H1 (cell line): ENCODE results near the gene GRP. TPM values are rescaled to one million over a fixed set of nuclear protein-coding genes. Genes with fewer than 3 reads are reported as not detected.

Experiments used
- CTCF ChIA-PET: fragments of 300-600 bp; sonication (Branson Sonifier 250); formaldehyde crosslinking; loops from one replicate; lab custom pipeline; 2021; ENCODE audit not compliant: partially characterized antibody; lab: Charles Lee
- POLR2A ChIA-PET: fragments of 300-600 bp; sonication (Branson Sonifier 250); formaldehyde crosslinking; loops from one replicate; lab custom pipeline; 2021; ENCODE audit warnings: inconsistent platforms; ENCODE audit not compliant: partially characterized antibody; lab: Charles Lee
- DNase-seq, 2 experiments: peaks; one replicate each; pipeline versions ENCODE4 v3.0.0 to v3.0.0-alpha.2; 2010 to 2022; ENCODE audit warnings: low spot score in 2 of 2, low read depth in 1 of 2, mixed read lengths in 1 of 2
- FAIRE-seq: peaks from 2 replicates; lab custom pipeline; 2011; peaks lifted over from hg19 to GRCh38; lab: Jason Lieb, UNC
- H2AFZ ChIP-seq: 2 replicates; pipeline ENCODE4 v1.8.1; 2012; ENCODE audit warnings: low read length, inconsistent platforms
- H2AK5ac ChIP-seq: 2 replicates; pipeline ENCODE4 v1.6.1; 2013; ENCODE audit warnings: low read depth, low read length
- H2BK120ac ChIP-seq: replicated peaks from 2 replicates; pipeline ENCODE3; 2013; ENCODE audit warnings: low read depth, low read length, inconsistent platforms
- H2BK12ac ChIP-seq: 2 replicates; pipeline ENCODE4 v1.6.1; 2013; ENCODE audit warnings: low read depth, low read length
- H2BK15ac ChIP-seq: 2 replicates; pipeline ENCODE4 v1.6.1; 2013; ENCODE audit warnings: low read length
- H2BK20ac ChIP-seq: 2 replicates; pipeline ENCODE4 v1.6.1; 2013; ENCODE audit warnings: low read length
- H2BK5ac ChIP-seq: 2 replicates; pipeline ENCODE4 v1.6.1; 2013; ENCODE audit warnings: low read depth, low read length
- H3K14ac ChIP-seq: 2 replicates; pipeline ENCODE4 v1.6.1; 2013; ENCODE audit warnings: inconsistent platforms; ENCODE audit not compliant: insufficient read length
- H3K18ac ChIP-seq: 2 replicates; pipeline ENCODE4 v1.6.1; 2013; ENCODE audit warnings: low read length; ENCODE audit errors: extremely low read depth
- H3K23ac ChIP-seq: 2 replicates; pipeline ENCODE4 v1.6.1; 2013; ENCODE audit warnings: inconsistent platforms; ENCODE audit not compliant: insufficient read length
- H3K23me2 ChIP-seq: 2 replicates; pipeline ENCODE4 v1.6.1; 2013; ENCODE audit warnings: low read depth, low read length
- H3K27ac ChIP-seq: 2 replicates; pipeline ENCODE4 v1.6.1; 2011; ENCODE audit warnings: low read depth, low read length, inconsistent platforms
- H3K27me3 ChIP-seq, 4 experiments: replicated peaks in 1 of 4; 1 replicate in 1 of 4; 2 replicates in 3 of 4; pipeline versions ENCODE4 v1.6.1 to v1.8.1; 2011 to 2013; ENCODE audit warnings: low read length in 3 of 4, mild to moderate bottlenecking in 3 of 4, inconsistent platforms in 2 of 4, mixed read lengths in 2 of 4, moderate library complexity in 1 of 4; ENCODE audit not compliant: control insufficient read depth in 3 of 4, insufficient read depth in 3 of 4; ENCODE audit errors: extremely low read depth in 1 of 4
- H3K36me3 ChIP-seq, 4 experiments: 2 replicates each; pipeline versions ENCODE4 v1.6.1 to v1.8.1; 2011 to 2013; ENCODE audit warnings: mild to moderate bottlenecking in 4 of 4, low read length in 3 of 4, moderate library complexity in 2 of 4, control low read depth in 1 of 4, inconsistent platforms in 1 of 4; ENCODE audit not compliant: insufficient read depth in 4 of 4, control insufficient read depth in 2 of 4
- H3K4ac ChIP-seq: replicated peaks from 2 replicates; pipeline ENCODE3; 2013; ENCODE audit warnings: low read length, low read depth, mixed read lengths, inconsistent platforms; ENCODE audit not compliant: insufficient read length
- H3K4me1 ChIP-seq, 4 experiments: replicated peaks in 1 of 4; 1 replicate in 1 of 4; 2 replicates in 3 of 4; pipeline versions ENCODE4 v1.6.1 to v1.8.1; 2011 to 2013; ENCODE audit warnings: low read length in 3 of 4, inconsistent platforms in 2 of 4, mixed read lengths in 1 of 4; ENCODE audit not compliant: insufficient read depth in 4 of 4, control insufficient read depth in 3 of 4
- H3K4me2 ChIP-seq, 2 experiments: 2 replicates each; pipeline versions ENCODE4 v1.6.1 to v1.8.1; 2011 to 2013; ENCODE audit warnings: low read depth in 2 of 2, low read length in 2 of 2, control low read depth in 1 of 2, inconsistent platforms in 1 of 2, mild to moderate bottlenecking in 1 of 2; ENCODE audit not compliant: insufficient read depth in 1 of 2
- H3K4me3 ChIP-seq, 4 experiments: fragments of 200-600, 300-600 bp in 1 of 4; sonication (generic), shearing (Covaris generic), sonication (Bioruptor Twin) in 1 of 4; 2 replicates each; pipeline versions ENCODE4 v1.5.1 to v1.8.1; 2011 to 2016; ENCODE audit warnings: low read length in 4 of 4, low read depth in 3 of 4, control low read depth in 2 of 4, inconsistent platforms in 2 of 4, mild to moderate bottlenecking in 2 of 4, mixed read lengths in 1 of 4, moderate library complexity in 1 of 4; ENCODE audit not compliant: insufficient read depth in 2 of 4; ENCODE audit errors: extremely low read depth in 1 of 4
- H3K56ac ChIP-seq: replicated peaks from 2 replicates; pipeline ENCODE3; 2013; ENCODE audit warnings: low read depth, mild to moderate bottlenecking, mixed read lengths, low read length, inconsistent platforms; ENCODE audit not compliant: insufficient read length
- H3K79me1 ChIP-seq: 2 replicates; pipeline ENCODE4 v1.6.1; 2013; ENCODE audit warnings: low read depth, low read length, control low read depth
- H3K79me2 ChIP-seq, 2 experiments: 2 replicates each; pipeline versions ENCODE4 v1.6.1 to v1.8.1; 2012 to 2013; ENCODE audit warnings: low read length in 2 of 2, mild to moderate bottlenecking in 2 of 2, inconsistent platforms in 1 of 2; ENCODE audit not compliant: insufficient read depth in 2 of 2, control insufficient read depth in 1 of 2
- H3K9ac ChIP-seq, 4 experiments: replicated peaks in 1 of 4; 1 replicate in 1 of 4; 2 replicates in 3 of 4; pipeline versions ENCODE4 v1.6.1 to v1.8.1; 2011 to 2013; ENCODE audit warnings: low read depth in 3 of 4, low read length in 3 of 4, control low read depth in 2 of 4, mild to moderate bottlenecking in 2 of 4, moderate library complexity in 2 of 4, inconsistent platforms in 1 of 4; ENCODE audit errors: extremely low read depth in 1 of 4
- H3K9me3 ChIP-seq, 2 experiments: 2 replicates each; pipeline versions ENCODE4 v1.6.1 to v1.8.1; 2012 to 2013; ENCODE audit warnings: mild to moderate bottlenecking in 2 of 2, moderate library complexity in 2 of 2, control low read depth in 1 of 2, inconsistent platforms in 1 of 2, low read depth in 1 of 2, low read length in 1 of 2, mixed read lengths in 1 of 2; ENCODE audit not compliant: insufficient read depth in 2 of 2
- H4K20me1 ChIP-seq, 2 experiments: replicated peaks in 1 of 2; 2 replicates each; pipeline versions ENCODE3 to v1.8.1; 2011 to 2013; ENCODE audit warnings: inconsistent platforms in 2 of 2, low read length in 2 of 2, mild to moderate bottlenecking in 1 of 2; ENCODE audit not compliant: insufficient read depth in 2 of 2, control insufficient read depth in 1 of 2
- H4K5ac ChIP-seq: 2 replicates; pipeline ENCODE4 v1.6.1; 2013; ENCODE audit warnings: low read length, low read depth, mixed read lengths, inconsistent platforms; ENCODE audit not compliant: insufficient read length
- H4K8ac ChIP-seq: 2 replicates; pipeline ENCODE4 v1.8.0; 2013; ENCODE audit warnings: mild to moderate bottlenecking, moderate library complexity, low read length, inconsistent platforms; ENCODE audit not compliant: insufficient read depth; ENCODE audit errors: extremely low read depth
- H4K91ac ChIP-seq: replicated peaks from 2 replicates; pipeline ENCODE3; 2013; ENCODE audit warnings: low read length, mixed read lengths, inconsistent platforms; ENCODE audit not compliant: insufficient read length
- CBX8 ChIP-seq: fragments of 300-800, 300-1000 bp; sonication (generic); IDR thresholded peaks from 2 replicates; pipeline ENCODE4 v1.7.1; 2016; ENCODE audit warnings: low read depth, low read length, borderline replicate concordance
- EGR1 ChIP-seq: IDR thresholded peaks from 2 replicates; pipeline ENCODE4 v1.6.1; 2011; ENCODE audit warnings: low read depth, low read length, borderline replicate concordance
- SIRT6 ChIP-seq: IDR thresholded peaks from one replicate; pipeline ENCODE4 v1.7.1; 2012; ENCODE audit warnings: low read length, inconsistent platforms
- SP1 ChIP-seq: IDR thresholded peaks from 2 replicates; pipeline ENCODE4 v1.6.1; 2011; ENCODE audit warnings: low read depth, low read length
- TAF1 ChIP-seq: IDR thresholded peaks from 2 replicates; pipeline ENCODE4 v1.6.1; 2011; ENCODE audit warnings: mild to moderate bottlenecking, low read depth, low read length
- TEAD4 ChIP-seq: IDR thresholded peaks from 2 replicates; pipeline ENCODE4 v1.6.1; 2012; ENCODE audit warnings: low read depth, low read length, inconsistent platforms, mixed read lengths
- YY1 ChIP-seq: IDR thresholded peaks from 2 replicates; pipeline ENCODE4 v1.6.1; 2011; ENCODE audit warnings: low read depth, mild to moderate bottlenecking, low read length
- WGBS, 2 experiments: shearing (Covaris generic) in 1 of 2; methylation state at CpG; one replicate each; pipeline versions ENCODE4 v1.1.6 to v1.1.7; 2013 to 2015; ENCODE audit warnings: low lambda C conversion rate in 2 of 2, mixed read lengths in 2 of 2, inconsistent platforms in 1 of 2, low coverage in 1 of 2, missing lambda C conversion rate in 1 of 2; ENCODE audit not compliant: insufficient replicate concordance in 2 of 2, insufficient coverage in 1 of 2, insufficient read length in 1 of 2; ENCODE audit errors: extremely low coverage in 1 of 2, missing lambda C conversion rate in 1 of 2; 5-methylcytosine and 5-hydroxymethylcytosine counted together
- polyA plus RNA-seq, 7 experiments: library from polyadenylated mRNA; depleted of rRNA in 3 of 7; stranded (reverse) in 5 of 7; unstranded in 2 of 7; fragments of >200 nt in 5 of 7; fragments of 200-250 nt in 2 of 7; gene quantifications; 1 replicate in 5 of 7; 2 replicates in 1 of 7; 4 replicates in 1 of 7; pipeline versions ENCODE4 v1.2.1 to v1.2.3, GENCODE V29; 2011 to 2013; ENCODE audit warnings: missing spikeins in 2 of 7, mixed read lengths in 2 of 7
- total RNA-seq: library from RNA; stranded (reverse); fragmentation: NEBNext Ultra II Directional; extraction: Animal tissue kit (Norgen Biotek cat#: 25700); gene quantifications from 2 replicates; pipeline ENCODE4 v1.2.1, GENCODE V29; 2021

GRP gene
- total and polyA plus RNA-seq, 2 of the 8 experiments (the other 6 are each of a cell fraction or from before 2014, with no cell fraction given): not detected

GRCh38 chr18:59278793-59279192, 58.8 kb downstream of the GRP start:
- no peak overlapping the region for H2BK20ac ChIP-seq
- H3K14ac ChIP-seq: no peak overlapping the region
- H3K9ac ChIP-seq: no peak overlapping the region
- H3K79me1 ChIP-seq: no peaks in the 10 kb centered on the region
- H3K4ac ChIP-seq: no peak overlapping the region
- no peaks in the 10 kb centered on the region; a peak in 1 of 8 replicates for H3K36me3 ChIP-seq
- no peak for FAIRE-seq
- H3K4me1 ChIP-seq: peaks cover 2 to 18% (median 8%) of the 10 kb centered on the region in 4 experiments; a peak in 6 of 7 replicates
- H3K79me2 ChIP-seq: no peaks in the 10 kb centered on the region
- no peak overlapping the region for H3K4me2 ChIP-seq
- H4K20me1 ChIP-seq: peaks cover 0 to 2% of the 10 kb centered on the region in 2 experiments
- no peak overlapping the region for H2BK120ac ChIP-seq
- H2BK12ac ChIP-seq: no peak overlapping the region
- H3K23me2 ChIP-seq: peaks cover 5% of the 10 kb centered on the region; the same call in 1 of the 2 replicates
- no peak overlapping the region for H2AK5ac ChIP-seq
- H4K91ac ChIP-seq: no peak overlapping the region
- no peak overlapping the region for H3K56ac ChIP-seq
- no peaks in the 10 kb centered on the region for H3K9me3 ChIP-seq
- no peak overlapping the region for H2BK5ac ChIP-seq
- no peak overlapping the region for H3K27ac ChIP-seq
- H3K4me3 ChIP-seq: no peak overlapping the region
- H3K18ac ChIP-seq: no peak overlapping the region
- POLR2A ChIA-PET: no interaction called here
- peaks cover 21 to 52% (median 39%) of the 10 kb centered on the region in 4 experiments for H3K27me3 ChIP-seq
- H3K23ac ChIP-seq: no peak overlapping the region
- no peak for DNase-seq
- no peak overlapping the region for H4K8ac ChIP-seq
- H2BK15ac ChIP-seq: no peak overlapping the region
- 66% methylated on average over 5 of the region's 5 CpGs; no CpG with 5 or more reads in 1 of the 2 experiments for WGBS, 2 experiments
- no peak overlapping the region for H4K5ac ChIP-seq
- CTCF ChIA-PET: interaction anchor here (1.0 to 2.9 kb wide), 7 partner anchors 10 to 124 kb away, joined by 3 to 14 read pairs (median 4); no protein-coding TSS in a partner anchor
- no peak overlapping the region for H2AFZ ChIP-seq
- TF ChIP-seq TAF1 (no peak), SP1 (no peak), TEAD4 (no peak), SIRT6 (no peak), YY1 (no peak), EGR1 (no peak), CBX8 (no peak)
